GM19099 (cell line): ENCODE data around the gene FOXD4L4.
"Not testable (repeated sequence)": the region's sequence is repeated elsewhere in the genome, so short reads cannot be mapped to it uniquely, and the experiment has no call there.

Experiments used
- POLR2A ChIP-seq: IDR thresholded peaks from 3 replicates; pipeline ENCODE4 v1.6.1; 2011; ENCODE audit warnings: low read depth; ENCODE audit not compliant: insufficient read length; ENCODE audit errors: extremely low read depth

Gene FOXD4L4

GRCh38 chr9:65737096-65737564, at the start of gene FOXD4L4:
TSS of gene FOXD4L4 (plus strand) at chr9:65737146. CDS start at chr9:65737146, 0 bp downstream.
- TF ChIP-seq POLR2A, result not testable (repeated sequence)
